CD4-positive, alpha-beta T cell treated with Interferon alpha-2 for 1 hour (primary cell): ENCODE measurements around the gene AGR3.
A peak's percentile ranks its signal among the peaks of the same experiment; 100 is the strongest.

Source experiments
- DNase-seq, 2 donors: peaks; one replicate each; pipeline ENCODE4 v3.0.0-alpha.2; 2020 to 2022

Gene AGR3

DNA sequence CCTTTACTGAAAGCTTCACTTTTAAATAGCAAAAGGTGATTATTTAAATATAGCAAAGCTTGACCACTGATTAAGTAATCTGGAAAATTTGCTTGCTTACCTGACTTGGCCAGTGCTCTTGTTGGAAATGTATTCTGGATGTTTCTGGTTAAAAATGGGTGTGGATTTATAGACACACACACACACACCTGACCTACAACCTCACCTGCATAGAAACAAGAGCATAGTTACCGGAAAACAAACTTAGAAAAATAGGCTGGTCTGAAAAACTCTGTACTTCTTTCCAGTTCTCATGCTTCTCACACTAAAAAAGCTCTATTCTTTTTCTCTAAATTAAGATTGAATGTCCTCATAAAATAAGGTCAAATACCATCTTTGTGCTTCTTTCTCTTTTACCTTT lies at the start of gene AGR3:
TSS of gene AGR3 (minus strand) at position 140 of the 400 bp plus-strand sequence. CDS start 3,365 bp downstream, outside the sequence.
- DNase-seq = no peak

- peak in 1 of 2 donors; percentile 13 for DNase-seq
Observed at GRCh38 chr7:16930946-16931345, 49.2 kb upstream of the AGR3 start.

GRCh38 chr7:16929146-16929762 lies 47.5 kb upstream of the AGR3 start:
- DNase-seq = no peak

DNA sequence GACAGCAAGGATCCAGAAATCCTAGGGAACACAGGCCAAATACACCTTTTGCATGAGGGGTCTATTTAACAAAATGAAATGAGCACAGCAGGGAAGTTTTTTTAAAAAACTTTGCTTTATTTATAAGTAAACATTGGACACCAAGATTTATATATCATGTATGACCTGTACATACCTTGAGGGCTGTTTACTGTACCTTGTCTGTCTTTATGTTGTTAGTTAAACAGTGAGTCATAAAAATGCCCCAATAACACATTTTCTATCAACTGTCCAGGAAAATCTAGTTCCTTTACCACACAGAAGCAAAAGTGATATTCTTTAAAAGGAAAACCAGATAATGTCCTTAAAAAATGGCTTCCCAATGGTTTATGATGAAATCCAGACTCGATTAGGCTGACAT lies 45.1 kb upstream of the AGR3 start:
- no peak for DNase-seq

DNA sequence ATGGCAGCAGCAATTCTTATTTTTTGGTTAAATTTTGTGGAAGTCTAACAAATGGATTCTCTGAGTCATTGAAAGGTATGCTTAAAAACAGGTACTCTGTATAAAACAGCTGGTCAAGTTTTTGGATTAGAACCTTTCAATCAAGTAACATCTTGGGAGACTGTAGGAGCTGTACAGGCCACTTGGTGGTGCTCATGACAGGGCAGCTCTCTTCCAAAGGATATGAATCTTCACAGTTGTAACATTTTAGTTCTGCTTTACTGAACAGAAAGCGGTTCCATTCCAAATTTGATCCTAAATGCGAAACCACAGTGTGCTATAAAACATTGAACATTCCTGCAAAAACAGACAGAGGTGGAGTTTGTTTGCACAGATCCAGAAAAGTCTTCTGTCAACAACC lies 44.5 kb upstream of the AGR3 start:
- DNase-seq = peak in 1 of 2 donors; percentile 16

DNA sequence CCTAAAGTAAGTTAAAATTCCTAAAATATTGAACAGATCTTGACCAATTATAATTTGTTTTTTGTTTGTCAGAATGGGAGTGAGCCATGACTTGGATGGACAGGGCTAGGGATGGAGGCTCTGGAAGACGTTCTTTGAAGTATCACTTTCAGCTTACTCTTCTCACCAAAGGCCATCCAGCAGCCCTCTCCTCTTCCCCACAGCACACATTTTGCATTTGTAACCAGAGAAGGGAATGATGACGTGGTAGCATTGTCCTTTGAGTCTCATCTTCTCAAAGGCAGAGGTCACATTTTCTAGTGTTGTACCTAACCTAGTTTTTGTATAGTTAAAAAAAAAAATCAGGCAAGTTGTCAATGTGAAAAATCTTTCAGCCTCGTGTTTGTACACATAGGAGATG lies 43.8 kb upstream of the AGR3 start:
- no peak for DNase-seq

DNA sequence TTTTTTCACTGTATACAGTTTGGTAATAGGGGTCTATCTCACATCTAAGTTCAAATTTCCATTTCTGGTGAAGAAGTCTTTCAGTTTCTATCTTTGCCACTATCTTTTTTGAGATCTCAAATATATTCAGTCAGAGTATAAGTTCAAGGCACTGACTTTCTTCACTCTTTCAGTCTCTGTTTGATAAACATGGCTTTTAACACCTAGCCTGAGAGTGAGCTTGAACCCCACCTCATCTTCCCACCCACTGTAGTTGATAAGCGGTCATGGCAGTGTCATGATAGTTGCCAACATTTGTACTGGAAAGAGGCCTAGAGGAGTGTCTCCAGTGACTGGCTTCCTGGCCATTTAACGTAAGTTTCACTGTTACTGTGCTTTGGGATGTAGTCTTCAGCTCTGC lies 41.2 kb upstream of the AGR3 start:
- no peak for DNase-seq

DNA sequence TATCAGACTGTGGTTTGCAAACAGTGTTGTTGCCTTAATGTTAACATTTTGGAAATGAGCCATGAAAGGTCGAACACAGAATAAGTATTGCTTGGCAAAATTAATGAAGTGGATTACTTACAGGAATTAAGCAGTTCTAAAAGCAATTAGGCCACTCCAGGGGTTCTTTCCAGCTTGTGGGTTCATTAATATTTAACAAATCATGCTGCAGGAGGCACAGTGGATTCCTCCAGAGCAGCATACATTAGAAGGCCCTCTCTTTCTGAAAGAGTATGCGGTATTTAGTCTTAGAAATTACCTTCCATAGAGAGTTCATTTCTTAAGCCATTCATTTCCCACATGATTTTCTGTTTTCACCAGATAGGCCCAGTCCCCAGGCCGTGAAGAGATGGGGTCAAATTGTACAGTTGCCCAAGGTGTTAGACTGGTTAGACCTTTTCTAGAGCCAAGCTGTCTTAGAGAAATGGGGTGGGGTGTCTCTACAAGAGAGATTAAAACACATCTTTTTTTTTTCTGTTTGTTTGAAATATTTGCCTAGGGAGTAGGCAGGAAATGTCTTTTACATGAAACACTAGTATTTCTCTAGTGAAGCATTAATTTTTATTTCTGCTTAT lies 40.0 kb upstream of the AGR3 start:
- no peak for DNase-seq

DNA sequence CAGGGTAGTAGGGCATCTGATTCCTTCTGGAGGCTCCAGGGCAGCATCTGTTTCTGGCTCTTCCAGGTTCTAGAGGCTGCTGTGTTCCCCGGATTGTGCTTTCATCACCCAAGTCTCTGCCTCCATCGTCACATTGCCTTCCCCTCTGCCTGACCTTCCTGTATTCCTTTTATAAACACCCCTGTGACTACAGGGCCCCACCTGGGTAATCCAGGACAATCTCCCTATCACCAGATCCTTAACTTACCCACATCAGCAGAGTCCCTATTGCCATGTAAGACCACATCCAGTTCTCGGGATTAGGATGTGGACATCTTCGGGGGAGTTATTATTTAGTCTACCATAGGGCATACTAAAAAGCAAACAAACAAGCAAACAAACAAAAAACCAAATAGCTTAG lies 39.4 kb upstream of the AGR3 start:
- no peak for DNase-seq

DNA sequence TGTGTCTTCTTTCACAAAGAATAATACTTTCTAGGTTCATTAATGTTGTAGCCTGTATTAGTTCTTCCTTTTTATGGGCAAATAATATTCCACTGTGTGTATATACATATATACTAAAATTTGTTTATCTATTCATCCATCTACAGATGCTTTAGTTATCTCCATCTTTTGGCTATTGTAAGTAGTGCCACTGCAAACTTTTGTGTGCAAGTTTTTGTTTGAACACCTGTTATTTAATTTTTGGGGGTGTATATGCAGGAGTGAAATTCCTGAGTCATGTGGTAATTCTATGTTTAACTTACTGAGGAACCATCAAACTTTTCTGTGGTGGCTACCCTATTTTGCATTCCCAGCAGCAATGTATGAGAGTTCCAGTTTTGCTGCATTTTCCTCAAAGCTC lies 37.7 kb upstream of the AGR3 start:
- no peak for DNase-seq

GRCh38 chr7:16918288-16918895 lies 36.6 kb upstream of the AGR3 start:
- peak in 1 of 2 donors; percentile 38 for DNase-seq

DNA sequence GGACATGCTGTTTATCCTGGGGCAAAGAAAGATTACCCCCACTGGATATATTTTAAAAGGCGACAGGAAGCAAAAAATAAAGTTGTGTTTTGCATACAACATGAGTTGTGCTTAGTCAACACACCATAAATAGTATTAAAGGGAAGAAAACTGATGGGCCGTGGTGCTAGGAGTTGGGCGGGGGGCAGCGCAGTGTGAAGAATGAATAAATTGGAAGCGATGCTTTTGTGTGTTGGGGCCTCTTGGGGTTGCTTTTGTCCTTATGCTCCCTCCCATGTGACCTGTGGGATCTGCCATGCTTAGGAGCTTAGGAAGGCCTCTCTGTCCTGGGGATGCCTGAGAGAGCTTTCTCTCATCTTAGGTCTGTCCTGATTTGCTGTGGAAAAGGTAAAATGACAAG lies 35.0 kb upstream of the AGR3 start:
- no peak for DNase-seq

DNA sequence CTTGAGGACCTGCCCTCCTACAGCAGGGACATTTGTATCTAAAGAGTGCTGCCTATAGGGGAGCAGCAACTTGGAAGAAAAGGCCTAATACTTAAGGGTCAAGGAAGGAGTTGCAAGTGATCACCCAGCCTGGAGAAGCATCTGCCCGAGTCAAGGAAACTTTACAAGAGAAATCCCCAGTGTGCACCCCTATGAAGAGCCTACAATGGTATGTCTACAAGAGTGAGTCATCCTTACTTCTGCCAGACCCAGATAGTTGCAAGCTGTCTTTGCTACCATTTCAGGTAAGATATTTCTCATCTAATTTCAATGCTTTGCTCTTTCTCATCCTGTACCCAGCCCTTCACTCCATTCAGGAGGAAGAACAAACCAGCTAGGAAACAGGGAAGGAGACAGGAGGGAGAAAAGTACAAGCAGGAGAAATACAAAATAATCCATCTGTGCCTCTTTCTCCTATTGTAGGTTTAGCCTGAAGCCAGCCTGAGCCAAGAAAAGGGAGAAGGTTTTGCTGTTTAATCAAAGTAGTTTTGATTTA lies 34.4 kb upstream of the AGR3 start:
- no peak for DNase-seq

- DNase-seq = no peak
Observed at GRCh38 chr7:16915405-16915804, 33.6 kb upstream of the AGR3 start.

- DNase-seq = no peak
Observed at GRCh38 chr7:16914771-16915170, 33.0 kb upstream of the AGR3 start.

DNA sequence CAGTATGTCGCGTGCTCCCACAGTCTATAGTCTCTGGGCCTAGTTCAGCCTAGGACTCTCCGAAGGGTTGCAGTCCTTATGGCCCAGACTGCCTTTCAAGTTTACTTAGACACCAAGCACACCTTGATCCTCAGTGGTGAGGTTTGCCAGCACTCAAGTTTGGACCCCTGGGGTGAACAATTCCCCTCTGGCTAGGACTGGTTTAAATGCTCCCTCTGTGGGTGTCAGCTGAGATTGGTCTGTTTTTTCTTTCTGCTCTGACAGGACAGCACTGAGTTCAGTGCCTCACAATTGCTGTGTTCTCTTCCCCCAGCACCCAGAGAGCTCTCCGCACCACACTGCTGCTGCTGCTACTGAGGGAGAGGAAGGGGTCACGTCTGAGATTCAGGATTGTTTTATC lies 31.9 kb upstream of the AGR3 start:
- no peak for DNase-seq

DNA sequence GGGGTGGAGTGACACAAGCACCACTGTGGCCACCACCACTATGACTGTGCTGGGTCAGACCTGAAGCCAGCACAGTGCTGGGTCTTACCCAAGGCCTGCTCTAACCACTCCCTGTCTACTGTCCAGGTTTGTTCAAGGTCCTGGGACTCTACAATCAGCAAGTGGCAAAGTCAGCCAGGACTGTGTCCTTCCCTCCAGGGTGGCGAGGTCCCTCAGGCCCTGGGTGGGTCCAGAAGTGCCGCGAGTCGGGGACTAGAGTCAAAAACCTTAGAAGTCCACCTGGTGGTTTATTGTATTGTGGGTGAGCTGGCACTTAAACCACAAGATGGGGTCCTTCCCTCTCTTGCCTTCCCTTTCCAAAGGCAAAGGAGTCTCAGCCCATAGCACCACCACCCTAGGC lies 30.8 kb upstream of the AGR3 start:
- DNase-seq = no peak

- no peak for DNase-seq
Observed at GRCh38 chr7:16908561-16908960, 26.8 kb upstream of the AGR3 start.

GRCh38 chr7:16905300-16906044 lies 23.7 kb upstream of the AGR3 start:
- DNase-seq = no peak

DNA sequence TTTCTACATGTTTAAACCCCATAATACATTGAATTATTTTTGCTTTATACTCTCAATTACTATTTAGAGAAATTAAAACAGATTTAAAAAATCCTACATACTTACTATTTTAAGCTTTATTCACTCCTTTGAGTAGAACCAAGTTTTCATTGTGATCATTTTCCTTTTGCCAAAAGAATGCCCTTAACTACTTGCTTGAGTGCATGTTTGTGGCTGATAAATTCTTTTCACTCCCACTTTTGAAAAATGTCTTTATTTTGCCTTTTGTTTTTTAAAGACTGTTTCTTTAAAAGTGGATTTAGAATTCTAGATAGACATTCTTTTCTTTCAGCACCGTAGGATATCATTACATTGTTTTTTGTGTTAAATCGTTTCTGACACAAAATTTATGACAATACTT lies 22.3 kb upstream of the AGR3 start:
- DNase-seq = no peak

GRCh38 chr7:16900209-16900768 lies 18.5 kb upstream of the AGR3 start:
- no peak for DNase-seq

GRCh38 chr7:16891874-16892643 lies 10.3 kb upstream of the AGR3 start:
- no peak for DNase-seq
